A549 treated with AZD9567 at 1 μM for 4 hours (cell line): ENCODE measurements around the gene RTP1. TPM values are rescaled to one million over a fixed set of nuclear protein-coding genes. Genes with fewer than 3 reads are reported as not detected.

Experiments used
- total RNA-seq: library from RNA; stranded (reverse); fragments of 200-300 nt; extraction: Qiagen RNA extraction; gene quantifications from 5 replicates; pipeline ENCODE4 v1.2.3, GENCODE V29; 2022; ENCODE audit not compliant: insufficient read depth

RTP1 gene
- not detected in 5 replicates for total RNA-seq

DNA sequence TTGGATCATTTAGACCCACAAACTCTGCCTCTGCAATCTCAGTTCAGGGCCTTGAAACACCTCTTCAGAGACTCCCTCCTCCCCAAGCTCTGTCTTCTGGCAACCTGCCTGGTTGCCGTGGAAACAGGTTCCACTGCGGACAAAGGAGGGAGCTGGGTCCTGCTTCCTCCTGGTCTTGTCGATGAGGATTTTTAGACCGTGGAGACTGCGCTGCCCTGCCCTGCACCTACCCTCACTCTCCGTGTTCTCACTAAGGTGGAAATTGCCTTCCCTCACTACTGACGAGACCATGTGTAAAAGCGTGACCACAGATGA lies at the start of gene RTP1:
TSS of gene RTP1 (plus strand) at position 152 of the 315 bp plus-strand sequence. CDS start at position 182, 30 bp downstream.

Other genes starting within 250 kb of the RTP1 start
- gene RPL39L, start 58.0 kb upstream of the RTP1 start, total RNA-seq, result 48.3 to 52.9 TPM (median 51.3 TPM) in 5 replicates
- gene MASP1, start 94.3 kb downstream of the RTP1 start, total RNA-seq, result 0.12 TPM in 1 of 5 replicates, not detected in the others
- gene RTP4, start 170.9 kb downstream of the RTP1 start, total RNA-seq, result not detected in 5 replicates